ENCODE data around the gene DBH. TPM values are rescaled to one million over a fixed set of nuclear protein-coding genes. Genes with fewer than 3 reads are reported as not detected.

Gene DBH
- total RNA-seq, 4 donors from 2014 or later, result 0.11 to 0.15 TPM; not detected in 2

GRCh38 chr9:133593587-133594253, 42.4 kb upstream of the DBH start:
- intact Hi-C loops (cut with DNase I), result no loop called here
- no peaks in the 10 kb centered on the region for H3K4me1 ChIP-seq

DNA sequence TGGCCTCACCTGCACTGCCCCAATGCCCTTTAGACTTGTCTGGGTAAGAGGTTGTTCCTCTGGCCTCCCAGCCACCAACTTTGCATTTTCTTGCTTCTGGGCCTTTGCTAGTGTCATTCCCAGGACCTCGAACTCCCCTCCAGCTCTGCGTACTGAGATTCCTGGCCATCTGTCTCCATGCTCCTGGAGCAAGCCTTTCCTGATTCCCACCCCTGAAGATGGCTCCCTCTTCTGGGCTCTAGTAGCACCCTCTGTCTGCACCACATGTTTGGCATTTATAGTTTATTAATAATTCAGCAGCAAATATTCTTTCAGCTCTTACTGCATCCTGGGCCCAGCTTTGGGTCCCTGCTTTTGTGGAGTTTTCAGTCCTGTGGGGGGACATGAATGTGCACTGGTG, 41.9 kb upstream of the DBH start:
- Histone ChIP-seq H3K27ac (no peak overlapping the region), H3K4me3 (replicated peaks in 1 of 3) (no peak overlapping the region), H3K4me1 (no peaks in the 10 kb centered on the region), H3K27me3 (no peaks in the 10 kb centered on the region), H3K36me3 (no peaks in the 10 kb centered on the region), H3K9me3 (no peaks in the 10 kb centered on the region)
- no peak for DNase-seq
- TF ChIP-seq, protein P1, sequence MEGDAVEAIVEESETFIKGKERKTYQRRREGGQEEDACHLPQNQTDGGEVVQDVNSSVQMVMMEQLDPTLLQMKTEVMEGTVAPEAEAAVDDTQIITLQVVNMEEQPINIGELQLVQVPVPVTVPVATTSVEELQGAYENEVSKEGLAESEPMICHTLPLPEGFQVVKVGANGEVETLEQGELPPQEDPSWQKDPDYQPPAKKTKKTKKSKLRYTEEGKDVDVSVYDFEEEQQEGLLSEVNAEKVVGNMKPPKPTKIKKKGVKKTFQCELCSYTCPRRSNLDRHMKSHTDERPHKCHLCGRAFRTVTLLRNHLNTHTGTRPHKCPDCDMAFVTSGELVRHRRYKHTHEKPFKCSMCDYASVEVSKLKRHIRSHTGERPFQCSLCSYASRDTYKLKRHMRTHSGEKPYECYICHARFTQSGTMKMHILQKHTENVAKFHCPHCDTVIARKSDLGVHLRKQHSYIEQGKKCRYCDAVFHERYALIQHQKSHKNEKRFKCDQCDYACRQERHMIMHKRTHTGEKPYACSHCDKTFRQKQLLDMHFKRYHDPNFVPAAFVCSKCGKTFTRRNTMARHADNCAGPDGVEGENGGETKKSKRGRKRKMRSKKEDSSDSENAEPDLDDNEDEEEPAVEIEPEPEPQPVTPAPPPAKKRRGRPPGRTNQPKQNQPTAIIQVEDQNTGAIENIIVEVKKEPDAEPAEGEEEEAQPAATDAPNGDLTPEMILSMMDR (IDR thresholded peaks at IDR 0.05), result no peak
- no peak for TF ChIP-seq POLR2A (IDR thresholded peaks at IDR 0.05)
- 95 to 98% methylated on average over 2 of the region's 2 CpGs for WGBS, 2 donors
- intact Hi-C loops (cut with DNase I), result no loop called here

More at GRCh38 chr9:133593587-133594253, 42.4 kb upstream of the DBH start:
- Histone ChIP-seq H3K27ac (no peak overlapping the region), H3K27me3 (no peaks in the 10 kb centered on the region), H3K9me3 (no peaks in the 10 kb centered on the region), H3K4me3 (replicated peaks in 1 of 3) (no peak overlapping the region), H3K36me3 (no peaks in the 10 kb centered on the region)
- WGBS, 2 donors, result 74 to 81% methylated on average over 10 to 14 of the region's 15 CpGs
- DNase-seq, result no peak
- TF ChIP-seq, protein P1 (IDR thresholded peaks at IDR 0.05), result no peak
- no peak for TF ChIP-seq POLR2A (IDR thresholded peaks at IDR 0.05)

DNA sequence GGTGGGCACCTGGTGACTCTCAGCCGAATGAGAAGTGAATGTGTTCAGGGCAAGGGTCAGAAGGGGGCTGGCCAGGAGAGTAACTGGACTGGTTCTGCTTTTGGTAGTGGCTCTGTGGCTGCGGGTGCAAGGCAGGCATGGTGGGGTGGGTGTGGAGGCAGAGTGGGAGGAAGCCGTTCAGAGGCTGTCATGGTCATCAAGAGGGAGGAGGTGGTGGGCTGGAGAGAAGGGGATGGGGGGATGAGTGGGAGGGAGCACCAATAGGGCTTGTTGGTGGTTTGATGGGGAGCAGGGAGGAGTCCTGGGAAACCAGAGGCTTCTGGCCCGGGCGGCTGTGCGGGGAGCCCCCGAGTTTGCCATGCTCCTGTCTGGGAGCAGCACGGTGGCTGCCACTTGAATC, 40.3 kb upstream of the DBH start:
- intact Hi-C loops (cut with DNase I), result no loop called here
- Histone ChIP-seq H3K27ac (no peak overlapping the region), H3K4me1 (no peaks in the 10 kb centered on the region), H3K36me3 (no peaks in the 10 kb centered on the region), H3K4me3 (replicated peaks in 1 of 3) (no peak overlapping the region), H3K27me3 (no peaks in the 10 kb centered on the region), H3K9me3 (no peaks in the 10 kb centered on the region)
- TF ChIP-seq, protein P1 (IDR thresholded peaks at IDR 0.05), result no peak
- no peak for TF ChIP-seq POLR2A (IDR thresholded peaks at IDR 0.05)
- 85 to 88% methylated on average over 8 of the region's 8 CpGs for WGBS, 2 donors
- DNase-seq, result no peak

DNA sequence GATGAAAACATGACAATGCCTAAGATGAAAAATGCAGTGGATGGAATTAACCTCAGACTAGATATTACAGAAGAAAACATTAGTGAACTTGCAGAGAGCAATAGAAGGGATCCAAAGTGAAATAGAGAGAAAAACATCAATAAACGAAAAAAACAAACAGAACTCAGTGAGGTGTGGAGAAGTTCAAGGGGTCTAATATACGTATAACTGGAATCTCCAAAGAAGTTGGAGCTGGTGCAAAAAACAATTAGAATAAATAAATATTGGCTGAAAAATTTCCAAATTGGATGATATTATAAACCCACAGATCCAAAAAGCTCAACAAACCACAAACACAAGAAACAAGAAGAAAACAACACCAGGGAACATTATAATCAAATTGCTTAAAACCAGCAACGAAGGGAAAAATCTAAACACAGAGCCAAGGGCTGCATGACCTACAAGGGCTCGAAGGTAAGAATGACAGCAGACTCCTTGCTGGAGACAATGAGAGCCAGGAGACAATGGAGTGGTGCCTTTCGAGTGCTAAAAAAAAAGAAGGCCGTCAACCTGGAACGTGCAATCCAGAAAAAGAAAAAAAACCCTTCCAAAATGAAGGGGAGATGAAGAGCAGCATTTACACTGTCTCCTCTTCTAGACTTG, 38.7 kb upstream of the DBH start:
- DNase-seq, result no peak
- H3K9me3 ChIP-seq, result no peaks in the 10 kb centered on the region
- intact Hi-C loops (cut with DNase I), result no loop called here
- H3K36me3 ChIP-seq, result no peaks in the 10 kb centered on the region
- no peaks in the 10 kb centered on the region for H3K27me3 ChIP-seq
- no peak overlapping the region for H3K27ac ChIP-seq
- TF ChIP-seq POLR2A (IDR thresholded peaks at IDR 0.05), result no peak
- TF ChIP-seq, protein P1 (IDR thresholded peaks at IDR 0.05), result no peak
- H3K4me1 ChIP-seq, result no peaks in the 10 kb centered on the region
- H3K4me3 ChIP-seq (replicated peaks in 1 of 3), result no peak overlapping the region
- 65 to 72% methylated on average over 7 of the region's 7 CpGs for WGBS, 2 donors

DNA sequence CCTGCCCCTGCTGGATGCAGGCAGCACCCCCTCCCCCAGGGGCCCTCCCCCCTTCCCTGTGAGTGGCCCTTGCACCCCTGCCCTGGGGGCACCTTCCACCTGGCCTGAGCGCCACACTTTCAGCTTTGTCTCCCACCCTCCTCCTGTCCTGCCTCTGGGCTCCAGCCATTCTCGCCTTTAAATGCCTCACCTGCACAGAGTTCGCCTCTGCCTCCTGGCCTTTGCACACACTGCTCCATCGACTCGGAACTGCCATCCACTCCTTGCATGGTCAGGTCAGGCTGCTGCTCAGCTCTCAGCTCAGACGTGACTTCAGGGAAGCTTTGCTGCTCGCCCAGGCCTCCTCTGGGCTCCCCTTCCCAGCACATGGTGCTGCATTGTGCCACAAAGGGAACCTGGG, 37.2 kb upstream of the DBH start:
- H3K27me3 ChIP-seq, result no peaks in the 10 kb centered on the region
- 89 to 90% methylated on average over 7 of the region's 7 CpGs for WGBS, 2 donors

More for the DNA sequence above, 37.2 kb upstream of the DBH start:
- H3K9me3 ChIP-seq, result no peaks in the 10 kb centered on the region
- H3K4me3 ChIP-seq (replicated peaks in 1 of 3), result no peak overlapping the region
- DNase-seq, result no peak
- intact Hi-C loops (cut with DNase I), result no loop called here
- no peak for TF ChIP-seq POLR2A (IDR thresholded peaks at IDR 0.05)
- TF ChIP-seq, protein P1 (IDR thresholded peaks at IDR 0.05), result no peak
- H3K36me3 ChIP-seq, result no peaks in the 10 kb centered on the region
- H3K4me1 ChIP-seq, result no peaks in the 10 kb centered on the region
- no peak overlapping the region for H3K27ac ChIP-seq
